ENCODE results near the gene SEPTIN5.

The SEPTIN5 gene

GRCh38 chr22:19756288-19757128 is 42.2 kb downstream of the SEPTIN5 start:
- Histone ChIP-seq H2AK5ac (ENCODE audit: low read length) (no peak overlapping the region), H3K14ac (ENCODE audit: low read length) (no peak overlapping the region), H3K18ac (ENCODE audit: low read length) (no peak overlapping the region), H2BK120ac (ENCODE audit: insufficient read depth, low read length, poor library complexity) (no peak overlapping the region), H3K4me3 (ENCODE audit: low read depth, low read length) (peak overlapping the region; percentile 34), H2BK12ac (ENCODE audit: low read length) (no peak overlapping the region), H4K12ac (ENCODE audit: low read depth, low read length) (no peak overlapping the region), H3K9ac (ENCODE audit: low read length) (no peak overlapping the region), H3K36me3 (ENCODE audit: control insufficient read depth in 1 of 2, insufficient read depth in 2 of 2, low read length in 2 of 2) (no peaks in the 10 kb centered on the region), H3K9me3 (ENCODE audit: insufficient read depth, low read depth, low read length) (peaks cover 13% of the 10 kb centered on the region), H4K8ac (ENCODE audit: low read depth, low read length) (no peak overlapping the region), H3K27ac (ENCODE audit: low read depth, low read length) (no peak overlapping the region), H4K91ac (ENCODE audit: low read depth, low read length) (no peak overlapping the region), H3K4me2 (ENCODE audit: low read length) (peak overlapping the region; percentile 37), H3K4me1 (ENCODE audit: control insufficient read depth in 1 of 2, insufficient read depth in 2 of 2, low read length in 2 of 2) (peaks cover 3 to 6% of the 10 kb centered on the region in 2 experiments), H2AFZ (ENCODE audit: insufficient read depth, low read length, poor library complexity) (no peak overlapping the region), H3K27me3 (ENCODE audit: insufficient read depth, low read length) (peaks cover 78% of the 10 kb centered on the region), H3K79me1 (ENCODE audit: low read length) (no peaks in the 10 kb centered on the region), H3K79me2 (ENCODE audit: control insufficient read depth, insufficient read depth, low read length, poor library complexity) (no peaks in the 10 kb centered on the region), H3K4ac (ENCODE audit: low read depth, low read length) (no peak overlapping the region), H2BK5ac (ENCODE audit: low read depth, low read length, poor library complexity) (no peak overlapping the region), H3K23ac (ENCODE audit: low read length) (no peak overlapping the region)
- no CpG with 5 or more reads among the region's 76 CpGs for WGBS (ENCODE audit: extremely low coverage, insufficient coverage, insufficient read length)
- peak; percentile 63 to 83 for DNase-seq

- no peak overlapping the region for H3K9ac ChIP-seq (ENCODE audit: low read length)
- H3K4me2 ChIP-seq (ENCODE audit: low read length), result no peak overlapping the region
- H3K4ac ChIP-seq (ENCODE audit: low read depth, low read length), result no peak overlapping the region
- no peak overlapping the region for H2AFZ ChIP-seq (ENCODE audit: insufficient read depth, low read length, poor library complexity)
- DNase-seq, result no peak
- H3K23ac ChIP-seq (ENCODE audit: low read length), result no peak overlapping the region
- H2BK120ac ChIP-seq (ENCODE audit: insufficient read depth, low read length, poor library complexity), result no peak overlapping the region
- no peak overlapping the region for H4K12ac ChIP-seq (ENCODE audit: low read depth, low read length)
- no peak overlapping the region for H3K27ac ChIP-seq (ENCODE audit: low read depth, low read length)
- no peaks in the 10 kb centered on the region for H3K79me2 ChIP-seq (ENCODE audit: control insufficient read depth, insufficient read depth, low read length, poor library complexity)
- no peak overlapping the region for H4K8ac ChIP-seq (ENCODE audit: low read depth, low read length)
- peaks cover 84% of the 10 kb centered on the region for H3K27me3 ChIP-seq (ENCODE audit: insufficient read depth, low read length)
- no peak overlapping the region for H4K91ac ChIP-seq (ENCODE audit: low read depth, low read length)
- H2BK12ac ChIP-seq (ENCODE audit: low read length), result no peak overlapping the region
- H2BK5ac ChIP-seq (ENCODE audit: low read depth, low read length, poor library complexity), result no peak overlapping the region
- no CpG with 5 or more reads among the region's 16 CpGs for WGBS (ENCODE audit: extremely low coverage, insufficient coverage, insufficient read length)
- H3K18ac ChIP-seq (ENCODE audit: low read length), result no peak overlapping the region
- no peak overlapping the region for H3K4me3 ChIP-seq (ENCODE audit: low read depth, low read length)
- peaks cover 3 to 6% of the 10 kb centered on the region in 2 experiments for H3K4me1 ChIP-seq (ENCODE audit: control insufficient read depth in 1 of 2, insufficient read depth in 2 of 2, low read length in 2 of 2)
- no peak overlapping the region for H3K14ac ChIP-seq (ENCODE audit: low read length)
- peaks cover 18% of the 10 kb centered on the region for H3K9me3 ChIP-seq (ENCODE audit: insufficient read depth, low read depth, low read length)
- no peak overlapping the region for H2AK5ac ChIP-seq (ENCODE audit: low read length)
- no peaks in the 10 kb centered on the region for H3K36me3 ChIP-seq (ENCODE audit: control insufficient read depth in 1 of 2, insufficient read depth in 2 of 2, low read length in 2 of 2)
- H3K79me1 ChIP-seq (ENCODE audit: low read length), result no peaks in the 10 kb centered on the region
Measured at GRCh38 chr22:19757140-19757984, 43.1 kb downstream of the SEPTIN5 start.

GRCh38 chr22:19757985-19758895 is 43.9 kb downstream of the SEPTIN5 start:
- Histone ChIP-seq H3K36me3 (ENCODE audit: control insufficient read depth in 1 of 2, insufficient read depth in 2 of 2, low read length in 2 of 2) (no peaks in the 10 kb centered on the region), H3K23ac (ENCODE audit: low read length) (no peak overlapping the region), H2BK5ac (ENCODE audit: low read depth, low read length, poor library complexity) (no peak overlapping the region), H3K27me3 (ENCODE audit: insufficient read depth, low read length) (peaks cover 90% of the 10 kb centered on the region), H4K12ac (ENCODE audit: low read depth, low read length) (no peak overlapping the region), H4K8ac (ENCODE audit: low read depth, low read length) (no peak overlapping the region), H3K9me3 (ENCODE audit: insufficient read depth, low read depth, low read length) (peaks cover 18% of the 10 kb centered on the region), H2BK12ac (ENCODE audit: low read length) (no peak overlapping the region), H3K14ac (ENCODE audit: low read length) (no peak overlapping the region), H2BK120ac (ENCODE audit: insufficient read depth, low read length, poor library complexity) (no peak overlapping the region), H3K18ac (ENCODE audit: low read length) (no peak overlapping the region), H3K4ac (ENCODE audit: low read depth, low read length) (no peak overlapping the region), H3K9ac (ENCODE audit: low read length) (no peak overlapping the region), H4K91ac (ENCODE audit: low read depth, low read length) (no peak overlapping the region), H3K79me1 (ENCODE audit: low read length) (no peaks in the 10 kb centered on the region), H2AK5ac (ENCODE audit: low read length) (no peak overlapping the region), H3K4me1 (ENCODE audit: control insufficient read depth in 1 of 2, insufficient read depth in 2 of 2, low read length in 2 of 2) (peaks cover 3 to 6% of the 10 kb centered on the region in 2 experiments), H3K4me3 (ENCODE audit: low read depth, low read length) (no peak overlapping the region), H3K27ac (ENCODE audit: low read depth, low read length) (no peak overlapping the region), H2AFZ (ENCODE audit: insufficient read depth, low read length, poor library complexity) (no peak overlapping the region), H3K79me2 (ENCODE audit: control insufficient read depth, insufficient read depth, low read length, poor library complexity) (no peaks in the 10 kb centered on the region), H3K4me2 (ENCODE audit: low read length) (no peak overlapping the region)
- DNase-seq, result no peak
- WGBS (ENCODE audit: extremely low coverage, insufficient coverage, insufficient read length), result no CpG with 5 or more reads among the region's 43 CpGs

GRCh38 chr22:19758896-19759426 is 44.7 kb downstream of the SEPTIN5 start:
- Histone ChIP-seq H3K79me2 (ENCODE audit: control insufficient read depth, insufficient read depth, low read length, poor library complexity) (no peaks in the 10 kb centered on the region), H3K27me3 (ENCODE audit: insufficient read depth, low read length) (peaks cover 93% of the 10 kb centered on the region), H3K27ac (ENCODE audit: low read depth, low read length) (no peak overlapping the region), H3K4me2 (ENCODE audit: low read length) (no peak overlapping the region), H3K79me1 (ENCODE audit: low read length) (no peaks in the 10 kb centered on the region), H3K4me1 (ENCODE audit: control insufficient read depth in 1 of 2, insufficient read depth in 2 of 2, low read length in 2 of 2) (peaks cover 3 to 6% of the 10 kb centered on the region in 2 experiments), H2BK12ac (ENCODE audit: low read length) (no peak overlapping the region), H4K12ac (ENCODE audit: low read depth, low read length) (no peak overlapping the region), H3K9ac (ENCODE audit: low read length) (no peak overlapping the region), H3K36me3 (ENCODE audit: control insufficient read depth in 1 of 2, insufficient read depth in 2 of 2, low read length in 2 of 2) (no peaks in the 10 kb centered on the region), H2BK120ac (ENCODE audit: insufficient read depth, low read length, poor library complexity) (no peak overlapping the region), H3K23ac (ENCODE audit: low read length) (no peak overlapping the region), H3K9me3 (ENCODE audit: insufficient read depth, low read depth, low read length) (peaks cover 21% of the 10 kb centered on the region), H3K18ac (ENCODE audit: low read length) (no peak overlapping the region), H2AK5ac (ENCODE audit: low read length) (no peak overlapping the region), H4K8ac (ENCODE audit: low read depth, low read length) (no peak overlapping the region), H3K14ac (ENCODE audit: low read length) (no peak overlapping the region), H3K4me3 (ENCODE audit: low read depth, low read length) (no peak overlapping the region), H2BK5ac (ENCODE audit: low read depth, low read length, poor library complexity) (no peak overlapping the region), H3K4ac (ENCODE audit: low read depth, low read length) (no peak overlapping the region), H4K91ac (ENCODE audit: low read depth, low read length) (no peak overlapping the region), H2AFZ (ENCODE audit: insufficient read depth, low read length, poor library complexity) (no peak overlapping the region)
- no CpG with 5 or more reads among the region's 21 CpGs for WGBS (ENCODE audit: extremely low coverage, insufficient coverage, insufficient read length)
- no peak for DNase-seq

Data from trophoblast cell (in vitro differentiated cells and primary cell).